ENCODE data around the gene HOXB8. TPM values are rescaled to one million over a fixed set of nuclear protein-coding genes. Genes with fewer than 3 reads are reported as not detected.

HOXB8 gene
- total and polyA plus RNA-seq, 2 experiments from 2014 or later = not detected

DNA sequence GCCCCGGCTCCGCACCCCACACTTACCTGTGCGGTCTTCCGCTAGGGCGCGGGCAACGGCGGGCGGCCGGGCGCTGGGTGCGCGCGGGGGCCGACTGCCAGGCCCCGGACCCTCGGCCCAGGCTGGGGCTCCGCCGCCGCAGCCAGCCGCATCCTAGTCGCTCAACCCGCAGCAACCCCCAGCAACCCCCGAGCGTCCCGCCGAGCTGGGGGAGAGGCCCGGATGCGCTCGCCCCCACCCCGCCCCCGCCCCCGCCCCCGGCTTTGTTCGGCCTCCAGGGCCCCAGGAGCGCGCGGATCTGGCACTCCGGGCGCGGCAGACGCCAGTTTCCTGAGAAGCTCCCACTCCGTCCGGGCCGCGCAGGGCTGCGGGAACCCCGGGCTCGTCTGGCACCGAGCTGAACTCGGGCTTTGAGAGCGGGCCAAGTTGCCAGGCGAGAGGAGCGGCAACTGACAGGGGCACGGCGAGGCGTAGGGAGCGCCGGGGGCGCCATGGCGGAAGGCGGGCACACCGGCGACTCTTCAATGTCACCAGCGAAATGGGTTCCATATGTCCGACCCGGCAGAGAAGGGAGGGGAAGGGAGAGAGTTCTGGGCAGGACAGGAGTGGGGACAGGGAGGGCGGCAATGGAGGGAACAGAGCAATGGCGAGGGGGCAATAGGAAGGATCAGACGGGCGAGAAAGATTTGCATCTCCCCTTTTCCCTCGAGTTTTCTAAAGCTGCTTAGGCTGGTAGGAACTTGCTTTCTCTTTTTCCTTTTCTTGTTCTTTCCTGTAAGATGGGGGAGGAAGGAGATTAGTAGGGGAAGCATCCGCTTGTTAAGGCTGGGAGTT lies 50.7 kb downstream of the HOXB8 start (continued):
- TF ChIP-seq, protein P1, sequence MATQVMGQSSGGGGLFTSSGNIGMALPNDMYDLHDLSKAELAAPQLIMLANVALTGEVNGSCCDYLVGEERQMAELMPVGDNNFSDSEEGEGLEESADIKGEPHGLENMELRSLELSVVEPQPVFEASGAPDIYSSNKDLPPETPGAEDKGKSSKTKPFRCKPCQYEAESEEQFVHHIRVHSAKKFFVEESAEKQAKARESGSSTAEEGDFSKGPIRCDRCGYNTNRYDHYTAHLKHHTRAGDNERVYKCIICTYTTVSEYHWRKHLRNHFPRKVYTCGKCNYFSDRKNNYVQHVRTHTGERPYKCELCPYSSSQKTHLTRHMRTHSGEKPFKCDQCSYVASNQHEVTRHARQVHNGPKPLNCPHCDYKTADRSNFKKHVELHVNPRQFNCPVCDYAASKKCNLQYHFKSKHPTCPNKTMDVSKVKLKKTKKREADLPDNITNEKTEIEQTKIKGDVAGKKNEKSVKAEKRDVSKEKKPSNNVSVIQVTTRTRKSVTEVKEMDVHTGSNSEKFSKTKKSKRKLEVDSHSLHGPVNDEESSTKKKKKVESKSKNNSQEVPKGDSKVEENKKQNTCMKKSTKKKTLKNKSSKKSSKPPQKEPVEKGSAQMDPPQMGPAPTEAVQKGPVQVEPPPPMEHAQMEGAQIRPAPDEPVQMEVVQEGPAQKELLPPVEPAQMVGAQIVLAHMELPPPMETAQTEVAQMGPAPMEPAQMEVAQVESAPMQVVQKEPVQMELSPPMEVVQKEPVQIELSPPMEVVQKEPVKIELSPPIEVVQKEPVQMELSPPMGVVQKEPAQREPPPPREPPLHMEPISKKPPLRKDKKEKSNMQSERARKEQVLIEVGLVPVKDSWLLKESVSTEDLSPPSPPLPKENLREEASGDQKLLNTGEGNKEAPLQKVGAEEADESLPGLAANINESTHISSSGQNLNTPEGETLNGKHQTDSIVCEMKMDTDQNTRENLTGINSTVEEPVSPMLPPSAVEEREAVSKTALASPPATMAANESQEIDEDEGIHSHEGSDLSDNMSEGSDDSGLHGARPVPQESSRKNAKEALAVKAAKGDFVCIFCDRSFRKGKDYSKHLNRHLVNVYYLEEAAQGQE (IDR thresholded peaks at IDR 0.05; ENCODE audit: unreplicated experiment) = no peak
- no peak for TF ChIP-seq ZNF331 (CRISPR knock-in tag; IDR thresholded peaks at IDR 0.05; ENCODE audit: low read depth)
- TF ChIP-seq NANOG (IDR thresholded peaks at IDR 0.05; ENCODE audit: borderline replicate concordance) = no peak
- no peak for TF ChIP-seq POLR2AphosphoS5 (IDR thresholded peaks at IDR 0.05; ENCODE audit: low read depth)
- TF ChIP-seq, protein P2, sequence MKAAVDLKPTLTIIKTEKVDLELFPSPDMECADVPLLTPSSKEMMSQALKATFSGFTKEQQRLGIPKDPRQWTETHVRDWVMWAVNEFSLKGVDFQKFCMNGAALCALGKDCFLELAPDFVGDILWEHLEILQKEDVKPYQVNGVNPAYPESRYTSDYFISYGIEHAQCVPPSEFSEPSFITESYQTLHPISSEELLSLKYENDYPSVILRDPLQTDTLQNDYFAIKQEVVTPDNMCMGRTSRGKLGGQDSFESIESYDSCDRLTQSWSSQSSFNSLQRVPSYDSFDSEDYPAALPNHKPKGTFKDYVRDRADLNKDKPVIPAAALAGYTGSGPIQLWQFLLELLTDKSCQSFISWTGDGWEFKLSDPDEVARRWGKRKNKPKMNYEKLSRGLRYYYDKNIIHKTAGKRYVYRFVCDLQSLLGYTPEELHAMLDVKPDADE (IDR thresholded peaks at IDR 0.05) = no peak
- TF ChIP-seq, protein P3, sequence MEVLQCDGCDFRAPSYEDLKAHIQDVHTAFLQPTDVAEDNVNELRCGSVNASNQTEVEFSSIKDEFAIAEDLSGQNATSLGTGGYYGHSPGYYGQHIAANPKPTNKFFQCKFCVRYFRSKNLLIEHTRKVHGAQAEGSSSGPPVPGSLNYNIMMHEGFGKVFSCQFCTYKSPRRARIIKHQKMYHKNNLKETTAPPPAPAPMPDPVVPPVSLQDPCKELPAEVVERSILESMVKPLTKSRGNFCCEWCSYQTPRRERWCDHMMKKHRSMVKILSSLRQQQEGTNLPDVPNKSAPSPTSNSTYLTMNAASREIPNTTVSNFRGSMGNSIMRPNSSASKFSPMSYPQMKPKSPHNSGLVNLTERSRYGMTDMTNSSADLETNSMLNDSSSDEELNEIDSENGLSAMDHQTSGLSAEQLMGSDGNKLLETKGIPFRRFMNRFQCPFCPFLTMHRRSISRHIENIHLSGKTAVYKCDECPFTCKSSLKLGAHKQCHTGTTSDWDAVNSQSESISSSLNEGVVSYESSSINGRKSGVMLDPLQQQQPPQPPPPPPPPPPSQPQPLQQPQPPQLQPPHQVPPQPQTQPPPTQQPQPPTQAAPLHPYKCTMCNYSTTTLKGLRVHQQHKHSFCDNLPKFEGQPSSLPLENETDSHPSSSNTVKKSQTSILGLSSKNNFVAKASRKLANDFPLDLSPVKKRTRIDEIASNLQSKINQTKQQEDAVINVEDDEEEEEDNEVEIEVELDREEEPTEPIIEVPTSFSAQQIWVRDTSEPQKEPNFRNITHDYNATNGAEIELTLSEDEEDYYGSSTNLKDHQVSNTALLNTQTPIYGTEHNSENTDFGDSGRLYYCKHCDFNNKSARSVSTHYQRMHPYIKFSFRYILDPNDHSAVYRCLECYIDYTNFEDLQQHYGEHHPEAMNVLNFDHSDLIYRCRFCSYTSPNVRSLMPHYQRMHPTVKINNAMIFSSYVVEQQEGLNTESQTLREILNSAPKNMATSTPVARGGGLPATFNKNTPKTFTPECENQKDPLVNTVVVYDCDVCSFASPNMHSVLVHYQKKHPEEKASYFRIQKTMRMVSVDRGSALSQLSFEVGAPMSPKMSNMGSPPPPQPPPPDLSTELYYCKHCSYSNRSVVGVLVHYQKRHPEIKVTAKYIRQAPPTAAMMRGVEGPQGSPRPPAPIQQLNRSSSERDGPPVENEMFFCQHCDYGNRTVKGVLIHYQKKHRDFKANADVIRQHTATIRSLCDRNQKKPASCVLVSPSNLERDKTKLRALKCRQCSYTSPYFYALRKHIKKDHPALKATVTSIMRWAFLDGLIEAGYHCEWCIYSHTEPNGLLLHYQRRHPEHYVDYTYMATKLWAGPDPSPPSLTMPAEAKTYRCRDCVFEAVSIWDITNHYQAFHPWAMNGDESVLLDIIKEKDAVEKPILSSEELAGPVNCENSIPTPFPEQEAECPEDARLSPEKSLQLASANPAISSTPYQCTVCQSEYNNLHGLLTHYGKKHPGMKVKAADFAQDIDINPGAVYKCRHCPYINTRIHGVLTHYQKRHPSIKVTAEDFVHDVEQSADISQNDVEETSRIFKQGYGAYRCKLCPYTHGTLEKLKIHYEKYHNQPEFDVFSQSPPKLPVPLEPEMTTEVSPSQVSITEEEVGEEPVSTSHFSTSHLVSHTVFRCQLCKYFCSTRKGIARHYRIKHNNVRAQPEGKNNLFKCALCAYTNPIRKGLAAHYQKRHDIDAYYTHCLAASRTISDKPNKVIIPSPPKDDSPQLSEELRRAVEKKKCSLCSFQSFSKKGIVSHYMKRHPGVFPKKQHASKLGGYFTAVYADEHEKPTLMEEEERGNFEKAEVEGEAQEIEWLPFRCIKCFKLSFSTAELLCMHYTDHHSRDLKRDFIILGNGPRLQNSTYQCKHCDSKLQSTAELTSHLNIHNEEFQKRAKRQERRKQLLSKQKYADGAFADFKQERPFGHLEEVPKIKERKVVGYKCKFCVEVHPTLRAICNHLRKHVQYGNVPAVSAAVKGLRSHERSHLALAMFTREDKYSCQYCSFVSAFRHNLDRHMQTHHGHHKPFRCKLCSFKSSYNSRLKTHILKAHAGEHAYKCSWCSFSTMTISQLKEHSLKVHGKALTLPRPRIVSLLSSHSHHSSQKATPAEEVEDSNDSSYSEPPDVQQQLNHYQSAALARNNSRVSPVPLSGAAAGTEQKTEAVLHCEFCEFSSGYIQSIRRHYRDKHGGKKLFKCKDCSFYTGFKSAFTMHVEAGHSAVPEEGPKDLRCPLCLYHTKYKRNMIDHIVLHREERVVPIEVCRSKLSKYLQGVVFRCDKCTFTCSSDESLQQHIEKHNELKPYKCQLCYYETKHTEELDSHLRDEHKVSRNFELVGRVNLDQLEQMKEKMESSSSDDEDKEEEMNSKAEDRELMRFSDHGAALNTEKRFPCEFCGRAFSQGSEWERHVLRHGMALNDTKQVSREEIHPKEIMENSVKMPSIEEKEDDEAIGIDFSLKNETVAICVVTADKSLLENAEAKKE (CRISPR knock-in tag; IDR thresholded peaks at IDR 0.05) = no peak
